ENCODE results near the gene ZNF672.
"Not testable (repeated sequence)": the region's sequence is repeated elsewhere in the genome, so short reads cannot be mapped to it uniquely, and the experiment has no call there.

Gene ZNF672

DNA sequence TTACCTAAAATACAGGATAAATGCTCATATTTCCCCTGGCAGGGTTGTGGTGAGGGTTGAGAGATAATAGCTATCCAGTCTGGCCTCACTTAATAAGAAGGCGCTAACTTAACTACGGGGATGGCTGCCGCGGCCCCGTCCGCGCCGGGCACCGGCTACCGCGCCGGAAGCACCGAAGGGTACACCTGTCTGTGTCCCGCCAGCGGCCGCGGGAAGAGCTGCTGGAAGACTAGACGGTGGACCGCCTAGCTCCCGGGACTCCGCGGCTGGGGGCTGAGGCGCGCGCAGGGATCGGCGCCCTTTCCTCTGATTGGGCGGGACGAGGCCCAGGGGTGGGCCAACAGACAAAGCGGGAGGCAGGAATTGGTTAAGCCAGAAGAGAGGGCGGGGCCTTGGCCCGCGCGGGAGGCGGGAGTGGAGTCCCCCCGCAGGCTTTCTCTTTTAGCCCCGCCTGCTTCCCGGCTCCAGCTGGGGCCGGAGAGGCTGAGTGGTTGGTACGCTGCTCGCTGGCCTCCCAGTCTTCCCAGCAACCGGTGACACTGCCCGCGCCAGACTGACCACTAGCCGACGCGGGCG lies at the start of gene ZNF672:
Gene ZNF672, plus strand, starts transcription at position 444 of the 576 bp plus-strand sequence. CDS start 9,051 bp downstream, outside the sequence.
- peak; percentile 71 to 100 (median 97) for DNase-seq

DNA sequence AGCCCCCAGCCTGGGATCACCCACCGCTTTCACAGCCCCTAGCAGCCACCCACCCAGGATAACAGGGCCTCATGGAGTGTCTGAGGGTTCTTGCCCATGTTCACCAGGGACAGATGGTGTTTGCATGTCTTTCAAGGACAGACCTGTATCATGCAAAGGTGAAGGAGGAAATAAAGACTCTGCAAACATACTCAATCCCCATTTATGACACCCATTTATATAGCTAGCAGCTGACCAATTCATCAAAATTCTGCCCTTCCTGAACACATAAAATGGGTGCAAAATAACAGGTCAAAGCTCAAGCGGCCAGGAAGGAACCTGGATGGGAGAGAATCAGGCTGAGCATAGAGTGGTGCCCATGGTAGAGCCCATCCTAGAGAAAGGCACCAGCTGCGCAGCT lies 49.7 kb upstream of the ZNF672 start:
- DNase-seq: no peak

DNA sequence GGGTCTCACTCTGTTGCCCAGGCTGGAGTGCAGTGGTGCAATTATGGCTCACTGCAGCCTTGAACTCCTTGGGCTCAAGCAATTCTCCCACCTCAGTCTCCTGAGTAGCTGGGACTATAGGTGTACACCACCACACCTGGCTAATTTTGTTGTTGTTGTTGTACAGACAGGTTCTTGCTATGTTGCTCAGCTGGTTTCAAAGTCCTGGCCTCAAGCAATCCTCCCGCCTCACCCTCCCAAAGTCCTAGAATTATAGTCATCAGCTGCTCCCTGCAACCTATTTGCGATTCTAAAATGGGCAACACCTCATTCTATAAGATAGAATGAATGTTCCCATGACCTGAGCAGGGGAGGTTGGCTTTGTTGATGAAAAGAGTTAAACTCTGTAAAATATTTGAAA lies 48.7 kb upstream of the ZNF672 start:
- not testable (repeated sequence) for DNase-seq

DNA sequence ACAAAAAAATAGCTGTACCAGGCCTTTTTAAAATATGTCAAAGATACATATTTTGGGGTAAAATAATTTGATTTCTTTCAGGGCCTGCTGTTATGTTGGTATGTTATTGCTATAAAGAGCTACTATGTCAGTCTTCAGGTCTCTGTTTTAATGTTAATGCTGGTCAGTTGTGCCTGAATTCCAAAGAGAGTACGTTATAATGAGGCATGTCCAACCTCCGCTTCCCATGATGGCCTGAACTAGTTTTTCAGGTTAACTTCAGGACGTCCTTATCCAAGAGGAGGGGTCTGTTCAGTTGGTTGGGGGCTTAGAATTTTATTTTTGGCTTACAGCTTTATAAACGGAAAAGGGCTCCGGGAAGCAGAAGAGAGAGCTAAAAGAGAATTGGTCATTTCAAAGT lies 47.6 kb upstream of the ZNF672 start:
- no peak for DNase-seq

DNA sequence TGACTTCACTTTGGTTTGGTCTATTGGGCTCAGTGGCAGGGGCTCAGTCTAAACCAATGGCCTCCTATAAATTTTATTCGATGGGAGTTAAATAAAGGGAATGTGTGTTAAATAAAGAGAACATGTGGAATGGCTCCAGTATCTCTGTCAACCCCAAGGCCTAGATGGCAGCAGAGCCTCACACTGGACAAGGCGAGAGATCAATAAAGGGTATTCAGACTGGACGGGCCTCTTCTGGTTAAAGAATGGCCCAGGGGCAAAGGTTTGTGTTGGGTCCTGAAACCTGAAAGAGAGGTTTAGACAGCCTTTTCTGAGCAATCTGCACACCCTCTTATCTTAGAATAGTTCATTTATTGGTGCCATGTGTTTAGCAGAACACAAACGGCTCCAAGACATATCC lies 47.0 kb upstream of the ZNF672 start:
- DNase-seq: no peak

DNA sequence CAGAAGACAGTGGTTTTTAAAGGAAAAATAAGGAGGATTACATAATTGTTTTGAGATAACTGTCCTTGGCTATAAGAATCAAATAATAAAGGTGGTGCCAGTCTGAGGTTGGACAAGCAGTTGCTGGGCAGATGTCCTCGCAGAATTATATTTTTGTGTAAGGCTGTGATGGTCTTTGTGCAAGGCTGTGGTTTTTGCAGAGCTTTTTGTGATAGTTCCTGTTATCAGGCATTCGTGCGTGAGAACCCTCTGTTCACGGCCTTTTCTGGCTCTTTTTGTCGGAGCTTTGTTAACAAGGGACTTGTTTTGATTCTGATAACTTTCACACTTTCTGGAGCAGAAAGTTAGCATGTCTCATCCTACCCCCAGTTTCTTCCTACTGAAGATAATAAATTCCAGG lies 45.7 kb upstream of the ZNF672 start:
- no peak for DNase-seq

DNA sequence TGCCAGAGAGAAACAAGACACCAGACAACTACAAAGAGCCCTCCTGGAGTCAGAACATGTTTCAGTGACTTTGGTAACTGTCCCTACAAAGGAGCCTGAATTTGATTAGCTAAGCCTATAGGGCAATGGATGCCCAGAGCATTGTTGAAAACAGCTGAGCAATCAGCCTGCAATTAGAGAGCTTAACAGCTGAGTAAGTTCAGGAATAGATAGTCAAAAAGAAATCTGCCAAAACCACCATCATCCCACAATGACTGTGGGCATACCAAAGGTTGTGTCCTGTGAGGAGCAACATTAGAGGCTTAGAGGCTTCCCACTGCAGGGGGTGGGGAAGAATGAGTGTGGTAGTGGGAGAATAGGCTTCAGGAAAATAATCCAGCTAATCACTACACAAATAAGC lies 44.4 kb upstream of the ZNF672 start:
- no peak for DNase-seq

DNA sequence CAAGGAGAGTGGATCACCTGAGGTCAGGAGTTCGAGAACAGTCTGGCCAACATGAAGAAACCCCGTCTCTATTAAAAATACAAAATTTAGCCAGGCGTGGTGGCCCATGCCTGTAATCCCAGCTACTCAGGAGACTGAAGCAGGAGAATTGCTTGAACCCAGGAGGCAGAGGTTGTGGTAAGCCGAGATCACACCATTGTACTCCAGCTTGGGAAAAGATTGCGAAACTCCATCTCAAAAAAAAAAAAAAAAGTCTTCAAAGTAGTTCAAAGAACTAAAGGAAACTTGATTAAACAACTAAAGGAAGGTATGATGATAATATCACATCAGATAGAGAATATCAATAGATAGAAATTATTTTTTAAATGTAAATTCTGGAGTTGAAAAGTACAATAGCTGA lies 43.4 kb upstream of the ZNF672 start:
- DNase-seq: not testable (repeated sequence)

DNA sequence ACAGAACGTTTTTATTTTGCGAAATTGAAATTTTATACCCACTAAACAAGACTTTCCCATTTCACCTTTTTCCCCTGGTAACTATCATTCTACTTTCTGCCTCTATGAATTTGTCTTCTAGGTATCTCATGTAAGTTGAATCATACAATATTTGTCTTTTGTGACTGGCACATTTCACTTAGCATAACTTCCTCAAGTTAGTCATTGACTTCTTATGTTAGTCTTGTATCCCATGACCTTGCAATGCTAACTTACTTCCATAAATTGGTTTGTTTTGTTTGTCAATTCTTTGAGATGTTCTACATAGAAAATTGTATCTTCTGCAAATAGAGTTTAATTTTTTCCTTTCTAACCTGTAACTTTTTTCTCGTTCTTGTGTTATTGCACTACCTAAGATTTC lies 39.2 kb upstream of the ZNF672 start:
- DNase-seq: no peak

DNA sequence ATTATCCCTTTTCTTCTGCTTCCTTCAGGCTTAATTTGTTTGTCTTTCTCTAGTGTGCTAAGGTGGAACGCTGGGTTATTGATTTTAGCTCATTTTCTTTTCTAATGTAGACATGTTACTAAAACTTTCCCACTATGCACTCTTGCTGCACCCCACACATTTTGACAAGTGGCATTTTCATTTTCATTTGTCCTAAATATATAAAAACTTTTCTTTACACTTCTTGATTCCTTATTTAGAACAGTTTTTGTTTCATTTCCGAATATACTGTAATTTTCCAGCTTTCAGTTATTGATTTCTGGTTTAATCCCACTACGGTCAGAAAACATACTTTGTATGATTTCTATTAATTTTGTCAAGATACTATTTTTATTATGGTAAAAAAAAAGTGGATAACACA lies 37.6 kb upstream of the ZNF672 start:
- DNase-seq: no peak

DNA sequence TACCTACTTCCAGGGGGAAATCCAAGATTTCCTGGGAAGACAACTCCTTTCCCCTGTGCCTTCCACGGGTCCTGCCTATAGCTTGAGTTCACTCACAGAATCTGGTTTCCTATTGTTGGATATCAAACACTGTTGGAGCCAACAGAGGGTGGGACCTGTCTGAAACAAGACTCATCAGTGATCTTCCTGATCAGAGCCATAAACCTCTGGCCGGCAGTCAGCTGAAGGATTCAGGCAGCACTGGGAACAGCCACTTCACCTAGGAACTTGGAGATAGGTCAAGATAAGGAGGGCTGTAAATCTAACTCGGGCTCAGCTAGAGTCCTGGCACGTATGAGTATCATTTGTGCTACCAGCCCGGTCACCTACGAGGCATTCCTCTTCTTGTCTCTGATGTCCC lies 35.6 kb upstream of the ZNF672 start:
- no peak for DNase-seq

DNA sequence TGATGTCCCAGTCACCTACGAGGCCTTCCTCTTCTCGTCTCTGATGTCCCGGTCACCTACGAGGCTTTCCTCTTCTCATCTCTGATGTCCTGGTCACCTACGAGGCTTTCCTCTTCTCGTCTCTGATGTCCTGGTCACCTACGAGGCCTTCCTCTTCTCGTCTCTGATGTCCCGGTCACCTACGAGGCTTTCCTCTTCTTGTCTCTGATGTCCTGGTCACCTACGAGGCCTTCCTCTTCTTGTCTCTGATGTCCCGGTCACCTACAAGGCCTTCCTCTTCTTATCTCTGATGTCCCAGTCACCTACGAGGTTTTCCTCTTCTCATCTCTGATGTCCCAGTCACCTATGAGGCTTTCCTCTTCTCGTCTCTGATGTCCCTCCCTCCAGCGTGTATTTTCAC lies 34.5 kb upstream of the ZNF672 start:
- DNase-seq: not testable (repeated sequence)

DNA sequence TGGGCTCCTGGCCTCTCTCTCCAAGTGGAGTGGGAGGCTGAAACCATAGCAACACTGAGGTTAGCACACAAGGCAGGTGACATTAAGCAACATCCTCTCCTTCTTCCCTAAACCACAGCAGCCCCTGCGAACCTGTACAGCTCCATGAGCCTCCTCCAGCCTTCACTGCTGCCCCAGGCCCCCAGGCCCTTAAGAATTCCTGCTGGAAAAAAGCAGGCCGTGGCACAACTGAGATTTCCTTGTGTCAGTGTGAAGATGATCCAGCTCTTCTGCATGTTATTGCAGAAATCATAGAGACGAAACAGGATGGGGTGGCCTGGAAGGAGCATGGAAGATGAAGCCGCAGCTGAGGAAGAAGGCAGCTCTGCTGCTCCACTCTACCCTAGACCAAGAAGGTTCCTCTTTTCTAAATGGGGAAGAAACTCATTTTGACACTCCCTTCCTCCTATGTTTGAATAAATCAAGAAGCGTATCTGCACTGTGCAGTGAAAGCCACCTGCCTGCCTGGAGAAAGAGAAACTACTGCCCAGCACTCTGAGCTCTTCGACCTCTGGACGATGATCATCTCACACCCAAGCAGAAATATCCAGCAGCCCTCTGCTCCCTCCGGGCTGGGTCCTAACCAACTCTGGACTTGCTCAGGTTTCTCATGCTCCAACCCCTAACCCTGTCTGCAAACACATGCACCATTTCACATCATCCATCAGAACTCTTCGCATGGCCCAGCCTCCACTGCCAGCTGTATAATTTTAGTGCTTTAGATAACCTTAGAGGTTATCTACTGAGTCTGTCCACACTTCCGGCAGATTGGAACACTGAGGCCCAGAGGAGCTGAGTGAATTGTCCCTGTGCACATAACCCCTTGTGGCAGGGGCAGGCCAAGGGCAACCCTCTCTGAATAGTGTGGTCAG lies 33.0 kb upstream of the ZNF672 start:
- DNase-seq: no peak

DNA sequence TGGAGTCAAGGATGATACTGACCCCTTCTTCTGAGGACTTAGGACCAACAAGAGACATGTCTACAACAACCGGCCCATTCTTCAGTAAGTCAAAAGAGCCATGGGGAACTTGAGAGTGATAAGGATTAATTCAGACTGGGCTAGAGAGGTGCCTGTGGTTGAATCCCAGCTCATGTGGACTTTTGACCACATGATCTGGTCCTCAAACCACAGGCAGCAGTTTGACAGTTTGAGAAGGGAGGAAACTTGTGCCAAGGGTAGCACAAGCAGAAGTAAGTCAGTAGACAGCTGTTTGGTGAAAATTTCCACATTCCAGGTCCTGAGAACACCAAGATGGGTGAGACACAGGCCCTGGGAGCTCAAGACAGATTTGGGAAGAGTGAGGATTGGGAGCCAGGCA lies 32.1 kb upstream of the ZNF672 start:
- no peak for DNase-seq

DNA sequence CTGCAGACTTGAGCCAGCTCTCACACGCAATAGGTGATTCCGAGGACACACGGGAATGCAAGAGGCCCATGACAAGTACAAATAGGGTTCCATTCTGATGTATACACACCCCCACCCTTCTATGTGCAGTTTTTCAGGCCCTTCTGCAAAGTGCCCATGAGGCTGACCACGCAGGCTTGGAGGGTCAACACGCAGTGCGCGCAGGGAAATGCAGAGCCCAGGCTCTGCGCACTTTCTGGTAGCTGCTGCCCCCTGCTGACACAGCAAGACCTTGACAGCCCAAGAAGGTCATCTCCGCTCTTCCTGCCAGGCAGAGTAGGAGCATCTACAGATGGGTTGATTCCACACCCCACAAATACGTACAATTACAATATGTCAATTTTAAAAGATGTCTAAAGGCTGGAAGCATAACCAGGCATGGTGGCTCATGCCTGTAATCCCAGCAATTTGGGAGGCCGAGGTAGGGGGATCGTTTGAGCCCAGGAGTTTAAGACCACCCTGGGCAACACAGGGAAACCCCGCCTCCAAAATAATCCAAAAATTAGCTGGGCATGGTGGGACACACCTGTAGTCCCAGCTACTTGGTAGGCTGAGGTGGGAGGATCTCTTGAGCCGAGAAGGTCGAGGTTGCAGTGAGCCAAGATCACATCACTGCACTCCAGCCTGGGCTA lies 30.8 kb upstream of the ZNF672 start:
- peak in 44 of 58 donors; percentile 7 to 72 (median 37) for DNase-seq

DNA sequence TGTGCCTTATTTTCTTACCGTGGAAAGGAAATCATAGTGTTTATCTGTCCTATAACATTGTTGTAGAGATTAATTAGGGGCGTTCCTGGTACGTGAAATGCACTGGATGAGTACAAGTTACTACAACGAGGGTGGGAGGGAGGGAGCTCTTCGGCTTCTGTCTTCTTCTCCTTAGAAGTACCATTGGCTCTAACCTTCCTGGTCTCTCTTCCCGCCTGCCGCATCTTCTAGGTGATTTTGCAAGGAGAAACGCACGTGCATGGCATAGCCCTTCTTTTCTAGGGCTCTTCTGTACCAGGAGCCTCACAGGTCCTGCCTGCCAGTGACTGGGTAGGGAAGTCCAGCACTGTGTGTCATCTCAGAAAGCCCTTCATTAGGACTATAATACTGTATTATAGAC lies 29.1 kb upstream of the ZNF672 start:
- no peak for DNase-seq

DNA sequence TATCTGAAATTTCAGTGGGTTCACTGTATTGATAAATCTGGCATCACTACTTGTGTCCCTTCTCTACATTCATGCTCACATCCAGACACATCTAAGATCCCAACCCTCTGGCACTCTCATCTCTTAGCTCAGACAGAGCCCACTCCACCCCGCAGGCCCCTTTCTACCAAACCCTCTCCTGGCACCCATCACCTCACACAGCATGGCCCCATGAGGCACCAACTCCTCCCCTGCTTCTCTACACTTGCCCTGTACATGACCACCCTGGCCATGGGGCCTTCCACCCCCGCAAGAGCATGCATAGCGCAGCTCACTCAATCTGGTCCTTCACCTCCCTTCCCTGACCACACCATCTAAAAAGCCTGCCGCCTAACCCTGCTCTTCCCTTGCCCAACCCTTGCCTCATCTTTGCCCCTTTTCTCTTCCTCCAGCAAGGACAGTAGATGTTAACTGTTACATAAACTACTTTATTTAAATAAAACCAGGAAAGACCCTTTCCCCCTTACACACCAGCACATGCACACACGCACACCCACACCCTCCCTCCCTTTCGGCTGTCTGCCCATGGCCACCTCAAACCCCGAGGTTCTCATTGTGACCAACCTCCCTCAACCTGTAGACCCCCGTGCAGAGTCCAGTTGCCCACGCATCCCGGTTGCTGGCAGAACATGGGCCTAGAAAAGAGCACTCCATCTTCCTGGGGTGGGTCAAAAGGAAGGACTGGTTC lies 27.9 kb upstream of the ZNF672 start:
- DNase-seq: no peak

DNA sequence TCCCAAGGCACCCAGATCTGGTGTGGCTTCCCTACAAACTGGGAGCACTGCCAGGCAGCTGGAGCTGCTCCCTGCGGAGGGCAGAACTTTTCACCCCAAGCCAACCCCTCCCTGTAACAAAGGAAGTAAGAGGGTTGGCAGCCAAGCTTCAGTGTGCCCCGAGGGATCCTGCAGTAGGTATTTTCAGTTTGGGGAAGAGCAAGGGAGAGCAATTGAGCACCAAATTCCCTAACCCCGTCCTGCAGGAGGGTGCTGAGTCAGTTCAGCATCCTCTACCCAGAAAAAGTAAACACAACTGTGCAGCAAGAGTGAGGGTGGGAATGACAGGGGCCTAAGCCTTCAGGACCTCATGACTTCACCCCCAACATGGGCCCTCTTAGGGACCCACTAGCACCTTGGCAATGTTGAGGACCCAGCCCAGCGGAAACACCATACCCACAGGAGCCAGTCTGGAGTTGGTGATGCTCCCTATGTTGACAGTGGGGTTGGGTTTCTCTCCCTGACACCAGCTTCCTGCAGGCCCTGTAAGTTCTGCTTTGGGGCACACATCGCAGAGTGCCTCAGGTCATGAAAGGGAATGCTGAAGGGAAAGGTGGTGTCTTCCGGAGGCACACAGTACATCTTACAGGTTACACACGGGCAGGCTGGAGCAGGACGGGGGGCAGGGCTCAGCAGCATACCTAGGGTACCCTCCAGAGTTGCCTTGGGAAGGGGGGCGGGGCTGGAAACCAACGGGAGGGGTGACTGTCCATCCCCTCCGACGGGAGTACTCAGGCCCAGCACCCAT lies 27.1 kb upstream of the ZNF672 start:
- DNase-seq: peak in 3 of 58 donors; percentile 8 to 23 (median 10)

DNA sequence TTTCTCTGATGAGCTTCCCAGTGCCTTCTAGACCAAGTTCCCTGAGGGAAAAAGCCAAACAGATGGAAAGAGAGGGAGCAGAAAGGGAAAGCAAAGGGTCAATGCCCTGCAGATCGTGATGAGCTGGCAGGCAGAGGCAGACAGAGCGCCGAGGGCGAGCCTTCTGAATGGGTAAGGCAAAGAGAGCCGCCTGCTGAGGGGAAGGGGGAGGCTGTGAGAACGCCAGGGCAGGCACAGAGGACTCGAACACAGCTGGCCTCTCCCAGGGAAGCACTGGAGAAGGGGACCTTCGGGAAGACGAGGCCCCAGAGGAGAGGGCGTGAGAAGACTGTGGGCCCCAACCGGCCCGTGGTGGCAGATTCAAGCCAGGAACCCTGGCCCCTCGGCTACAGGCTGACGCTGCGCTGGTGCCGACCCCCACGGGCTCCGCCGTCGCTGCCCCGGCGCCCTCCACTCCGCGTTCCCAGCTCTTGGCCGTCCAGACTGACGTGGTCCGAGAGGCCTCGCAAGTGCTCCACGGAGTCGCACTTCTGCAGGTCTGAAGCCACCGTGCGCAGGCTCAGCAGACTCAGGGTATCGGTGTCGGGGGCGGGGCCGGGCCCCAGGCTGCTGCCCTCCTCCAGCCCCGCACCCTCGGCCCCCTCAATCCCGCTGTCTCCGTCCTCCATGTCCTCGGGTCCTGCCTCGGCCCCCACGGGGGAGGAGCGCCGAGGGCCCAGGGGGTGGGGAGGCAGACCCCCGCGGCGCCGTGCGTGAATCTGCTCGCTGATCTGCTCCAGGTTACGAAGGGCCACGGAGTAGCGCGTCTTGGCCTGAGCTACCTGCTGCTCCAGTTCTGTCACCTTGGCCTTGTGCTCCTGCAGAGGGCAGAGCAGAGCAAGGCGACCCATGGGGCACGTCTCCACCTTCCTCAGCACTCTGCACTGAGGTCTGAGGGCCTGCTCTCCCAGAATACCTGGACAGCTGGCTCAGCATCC lies 26.2 kb upstream of the ZNF672 start:
- DNase-seq: no peak

Data from anterior cingulate cortex (tissue), 58 donors.